Posterior vena cava (tissue), 2 donors: ENCODE measurements around the gene CYP4F22. TPM values are rescaled to one million over a fixed set of nuclear protein-coding genes. Genes with fewer than 3 reads are reported as not detected.
"Not testable (repeated sequence)": the region's sequence is repeated elsewhere in the genome, so short reads cannot be mapped to it uniquely, and the experiment has no call there.

ENCODE experiments used
- DNase-seq: peaks from one replicate; pipeline ENCODE4 v3.0.0-alpha.2; 2020; ENCODE audit warnings: low spot score
- intact Hi-C, 2 donors: fragments of 100-400 bp; cut with DNase I; formaldehyde crosslinking; loops; one replicate each; pipeline versions ENCODE4 v1.14.1 to v1.14.2; 2022 to 2023
- total RNA-seq, 2 donors: library from RNA; stranded (reverse); fragmentation: NEBNext Ultra II Directional; extraction: Animal tissue kit (Norgen Biotek cat#: 25700); gene quantifications; one replicate each; pipeline ENCODE4 v1.2.1, GENCODE V29; 2021
- donor health status: DM: yes; HTN: yes; CAD: no.
- donor health status: DM: yes; HTN: yes; CAD: no.

Gene CYP4F22
- total RNA-seq, 2 donors from 2014 or later = not detected

GRCh38 chr19:15593766-15594165 lies 85.4 kb downstream of the CYP4F22 start:
- DNase-seq, intact Hi-C loops: not testable (repeated sequence)

GRCh38 chr19:15595069-15595468 lies 86.7 kb downstream of the CYP4F22 start:
- intact Hi-C loops = no loop called here
- no peak for DNase-seq

Other genes starting within 250 kb of the CYP4F22 start
- gene BRD4, start 176.0 kb upstream of the CYP4F22 start, total RNA-seq = 10 to 100 TPM; 77.5 to 89.6 TPM
- gene AKAP8, start 128.7 kb upstream of the CYP4F22 start, total RNA-seq = 10 to 100 TPM; 24.2 to 33.6 TPM
- gene AKAP8L, start 89.5 kb upstream of the CYP4F22 start, total RNA-seq = 10 to 100 TPM; 52.6 to 65.7 TPM
- gene WIZ, start 58.6 kb upstream of the CYP4F22 start, total RNA-seq = 10 to 100 TPM; 33.2 to 44.2 TPM
- 1 to 10 TPM; 2.3 to 3.7 TPM for gene RASAL3, start 44.0 kb upstream of the CYP4F22 start, total RNA-seq
- not detected for gene PGLYRP2, start 29.0 kb upstream of the CYP4F22 start, total RNA-seq
- gene CYP4F8, start 106.7 kb downstream of the CYP4F22 start, total RNA-seq = not detected
- under 1 TPM; 0.29 to 0.79 TPM for gene CYP4F3, start 132.4 kb downstream of the CYP4F22 start, total RNA-seq
- gene CYP4F12, start 164.6 kb downstream of the CYP4F22 start, total RNA-seq = 1 to 10 TPM; 2.6 to 7.6 TPM
- gene OR10H2, start 219.5 kb downstream of the CYP4F22 start, total RNA-seq = not detected
- not detected for gene OR10H3, start 229.5 kb downstream of the CYP4F22 start, total RNA-seq